RCC 7860 (cell line): Measurements from ENCODE around the gene SSPN.
"Not testable (repeated sequence)": the region's sequence is repeated elsewhere in the genome, so short reads cannot be mapped to it uniquely, and the experiment has no call there.

Source experiments
- DNase-seq: peaks from one replicate; pipeline ENCODE4 v3.0.0-alpha.2; 2015; ENCODE audit warnings: low spot score
- FAIRE-seq: peaks from 2 replicates; lab custom pipeline; 2012; peaks lifted over from hg19 to GRCh38; lab: Jason Lieb, UNC

SSPN gene

DNA sequence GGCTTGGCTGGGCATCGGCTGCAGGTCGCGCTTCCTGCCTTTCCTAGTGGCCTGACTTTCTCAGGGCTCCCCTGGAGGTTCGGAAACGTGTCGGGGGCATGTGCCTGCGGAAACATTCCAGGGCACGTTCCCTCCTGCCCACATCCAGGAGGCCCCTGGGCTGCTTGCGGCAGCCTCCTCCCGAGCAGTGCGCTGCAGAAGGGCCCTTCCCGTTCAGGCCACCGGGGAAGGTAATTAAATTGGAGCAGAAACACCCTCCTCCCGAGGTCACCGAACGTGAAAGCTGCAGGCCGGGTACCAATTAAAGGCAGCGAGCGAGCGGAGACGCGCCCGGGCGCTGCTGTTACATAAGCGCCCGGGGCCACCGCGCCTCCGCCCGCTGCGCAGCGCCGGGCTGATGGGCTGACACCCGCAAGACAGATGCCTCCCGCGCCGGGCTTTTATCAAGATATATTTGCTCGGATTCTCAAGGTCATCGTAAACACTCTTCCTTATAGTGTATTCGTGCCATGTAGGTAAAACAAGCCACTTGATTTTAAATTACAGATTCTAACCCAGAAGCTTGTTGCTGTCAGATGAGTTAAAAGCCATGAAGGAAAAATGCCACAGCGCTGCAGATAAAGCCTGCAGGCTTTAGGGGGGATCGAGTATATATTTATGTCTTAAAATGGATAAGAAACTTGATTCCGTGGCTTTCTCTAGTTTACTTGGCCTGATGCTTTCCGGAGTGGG is 31.4 kb downstream of the SSPN start:
- FAIRE-seq = no peak
- no peak for DNase-seq

GRCh38 chr12:26227361-26227745 is 32.0 kb downstream of the SSPN start:
- DNase-seq (no peak), FAIRE-seq (no peak)

DNA sequence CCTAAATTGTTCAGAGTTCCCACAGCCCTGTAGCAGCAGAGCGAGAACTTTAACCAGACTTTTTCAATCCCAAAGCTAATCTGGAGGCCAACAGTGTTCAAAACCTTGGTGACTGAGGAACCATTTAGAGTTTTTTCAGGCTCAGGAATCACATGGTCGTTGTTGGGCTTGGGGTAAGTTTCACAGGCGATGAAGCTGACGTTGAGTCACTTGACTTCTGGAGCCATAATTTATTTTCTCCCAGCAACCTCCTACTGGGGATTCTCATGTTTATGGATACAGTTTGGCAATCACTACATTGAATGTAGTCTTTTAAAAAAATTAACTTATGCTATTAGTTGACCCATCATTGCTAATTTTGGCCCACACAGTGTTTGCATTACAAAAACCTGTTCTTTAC is 34.5 kb downstream of the SSPN start:
- FAIRE-seq (no peak), DNase-seq (no peak)

DNA sequence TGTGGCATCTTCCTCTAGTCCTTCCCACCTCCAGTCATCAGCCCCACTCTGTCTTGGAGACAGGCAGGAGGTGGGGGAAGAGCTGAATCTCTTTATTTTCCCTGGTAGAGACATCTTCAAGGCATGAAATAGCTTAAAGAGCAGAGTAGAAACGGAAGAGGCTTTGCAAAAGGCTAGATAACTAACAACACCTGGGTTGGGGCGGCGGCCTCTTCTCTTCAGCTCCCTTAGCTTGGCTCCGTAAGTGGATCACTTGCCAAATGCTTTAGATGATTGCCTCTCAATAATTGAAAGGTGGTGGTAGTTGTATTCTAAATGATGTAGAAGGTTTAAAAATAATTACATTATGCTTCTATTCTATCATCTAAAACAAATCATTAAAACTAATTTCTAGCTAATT is 36.1 kb downstream of the SSPN start:
- FAIRE-seq = no peak
- no peak for DNase-seq

DNA sequence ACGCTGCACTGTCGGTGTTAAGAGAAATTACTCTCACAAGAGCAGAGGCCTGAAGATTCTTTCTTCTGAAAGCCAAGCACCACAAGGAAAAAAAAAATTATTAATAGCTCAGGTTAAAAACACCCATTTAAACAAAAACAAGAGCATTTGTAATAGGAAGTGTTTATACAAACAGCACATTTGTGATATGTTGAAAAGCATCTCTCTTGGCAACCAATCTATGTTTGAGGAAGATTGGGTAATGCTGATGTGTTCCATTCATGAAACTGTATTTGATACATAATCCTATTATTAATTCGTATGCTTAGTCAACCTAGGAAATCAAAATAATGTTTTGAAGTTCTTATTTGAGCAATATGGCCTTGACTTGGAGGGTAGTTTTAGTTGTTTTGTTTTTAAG is 36.5 kb downstream of the SSPN start:
- no peak for FAIRE-seq
- DNase-seq = no peak

- FAIRE-seq (no peak), DNase-seq (no peak)
Measured at GRCh38 chr12:26233631-26234030, 38.3 kb downstream of the SSPN start.

GRCh38 chr12:26235465-26235864 is 40.1 kb downstream of the SSPN start:
- DNase-seq, FAIRE-seq: not testable (repeated sequence)

DNA sequence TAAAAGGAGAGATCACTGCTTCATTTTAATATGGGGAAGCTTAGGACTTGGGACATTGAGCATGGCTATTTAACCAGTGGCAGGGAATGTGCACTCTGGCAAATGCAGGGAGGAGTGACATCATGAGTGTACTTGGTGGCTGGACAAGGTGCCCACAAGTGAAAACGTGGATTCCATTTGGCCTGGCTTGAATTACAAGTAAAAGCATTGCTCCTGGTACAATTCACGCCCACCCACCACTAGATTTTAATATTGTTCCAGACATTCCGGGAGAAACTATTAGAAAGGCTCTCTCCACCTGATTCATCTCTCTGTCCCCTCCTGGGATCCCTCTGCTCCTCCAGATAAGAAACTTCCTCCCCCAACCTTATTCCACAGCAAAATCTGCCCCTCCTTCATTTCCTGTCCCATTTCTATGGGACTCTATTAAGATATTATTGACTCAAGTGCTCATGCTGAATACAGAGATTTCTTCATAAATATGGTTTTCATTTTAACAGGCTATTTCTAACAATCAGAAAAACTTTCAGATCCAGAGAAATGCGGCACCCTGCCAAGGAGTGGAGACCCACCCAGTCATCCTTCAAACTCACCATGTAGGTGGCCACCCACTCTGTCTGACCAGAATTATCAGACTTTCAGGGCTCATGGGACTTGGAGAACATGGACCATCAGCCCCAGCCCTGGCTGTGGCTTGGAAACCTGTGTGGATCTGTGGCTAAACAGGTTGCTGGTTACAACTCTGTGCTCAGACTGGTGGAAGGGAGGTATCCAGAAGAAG is 43.2 kb downstream of the SSPN start:
- DNase-seq (peak; percentile 47), FAIRE-seq (peak; percentile 38)

- peak; percentile 98 for FAIRE-seq
- peak; percentile 95 for DNase-seq
Measured at GRCh38 chr12:26239122-26239851, 43.9 kb downstream of the SSPN start.

DNA sequence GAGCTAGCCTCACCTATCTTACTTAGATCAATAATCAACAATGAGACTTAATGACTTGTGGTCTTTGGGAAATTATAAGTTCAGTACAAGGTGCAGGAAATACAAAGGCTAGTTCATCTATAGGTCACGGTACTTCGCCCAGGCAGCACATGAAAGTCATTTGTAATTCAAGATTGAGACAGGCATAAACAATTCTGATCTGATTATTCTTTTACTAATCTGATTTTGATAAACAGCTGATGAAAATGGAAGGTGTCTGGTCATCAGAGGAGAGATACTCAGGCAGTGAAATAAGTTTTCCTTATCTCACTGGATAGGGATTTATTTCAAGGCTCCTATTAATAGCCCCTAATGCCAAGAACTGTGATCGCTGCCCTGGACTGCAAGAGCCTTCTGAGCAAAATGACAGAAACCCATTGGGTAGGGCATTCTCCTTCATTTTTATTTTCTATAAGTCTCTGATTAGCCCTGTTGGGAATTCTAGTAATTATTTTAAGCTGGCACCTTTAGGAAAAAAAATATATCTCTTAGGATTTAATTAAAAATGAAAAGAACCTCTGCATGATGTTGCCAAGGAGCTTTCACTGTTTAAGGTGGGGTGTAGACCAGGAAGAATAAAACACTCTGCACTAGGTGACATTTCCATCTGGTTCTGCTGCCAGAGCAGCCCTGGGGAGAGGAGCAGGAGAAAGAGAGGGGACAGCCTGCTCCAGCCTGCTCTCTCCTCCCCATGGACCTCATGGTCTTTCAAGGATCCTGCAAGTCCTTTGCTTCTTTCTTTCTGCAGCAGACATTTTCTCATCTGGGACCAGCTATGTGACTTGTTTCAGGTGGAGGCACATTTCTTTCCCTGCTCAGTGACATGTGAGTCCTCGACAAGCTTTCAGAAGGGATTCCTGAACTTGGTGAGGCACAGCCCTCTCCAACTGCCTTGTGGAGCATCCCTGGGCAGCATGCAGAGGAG is 44.8 kb downstream of the SSPN start:
- FAIRE-seq (no peak), DNase-seq (no peak)

DNA sequence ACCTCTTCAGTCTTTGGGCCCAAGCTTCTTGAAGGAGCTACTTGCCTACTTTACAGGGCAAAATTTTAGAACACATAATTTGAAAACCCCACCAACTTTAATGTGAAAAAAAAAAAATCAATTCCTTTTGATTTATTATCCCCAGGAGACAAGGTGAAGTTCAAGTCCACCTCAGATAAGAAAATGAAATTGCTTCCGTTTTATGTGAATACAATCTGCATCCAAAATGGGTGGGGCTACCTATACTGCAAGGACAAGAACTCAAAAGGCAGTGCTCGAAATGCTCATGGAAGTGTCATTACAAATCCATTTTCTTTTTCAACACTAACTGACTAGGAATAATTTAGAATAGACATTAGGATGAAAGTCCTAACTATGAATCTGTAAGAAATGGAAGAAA is 45.7 kb downstream of the SSPN start:
- FAIRE-seq (no peak), DNase-seq (no peak)

GRCh38 chr12:26242683-26243082 is 47.3 kb downstream of the SSPN start:
- DNase-seq = no peak
- FAIRE-seq = no peak

GRCh38 chr12:26244503-26244902 is 49.1 kb downstream of the SSPN start:
- DNase-seq (no peak), FAIRE-seq (no peak)

DNA sequence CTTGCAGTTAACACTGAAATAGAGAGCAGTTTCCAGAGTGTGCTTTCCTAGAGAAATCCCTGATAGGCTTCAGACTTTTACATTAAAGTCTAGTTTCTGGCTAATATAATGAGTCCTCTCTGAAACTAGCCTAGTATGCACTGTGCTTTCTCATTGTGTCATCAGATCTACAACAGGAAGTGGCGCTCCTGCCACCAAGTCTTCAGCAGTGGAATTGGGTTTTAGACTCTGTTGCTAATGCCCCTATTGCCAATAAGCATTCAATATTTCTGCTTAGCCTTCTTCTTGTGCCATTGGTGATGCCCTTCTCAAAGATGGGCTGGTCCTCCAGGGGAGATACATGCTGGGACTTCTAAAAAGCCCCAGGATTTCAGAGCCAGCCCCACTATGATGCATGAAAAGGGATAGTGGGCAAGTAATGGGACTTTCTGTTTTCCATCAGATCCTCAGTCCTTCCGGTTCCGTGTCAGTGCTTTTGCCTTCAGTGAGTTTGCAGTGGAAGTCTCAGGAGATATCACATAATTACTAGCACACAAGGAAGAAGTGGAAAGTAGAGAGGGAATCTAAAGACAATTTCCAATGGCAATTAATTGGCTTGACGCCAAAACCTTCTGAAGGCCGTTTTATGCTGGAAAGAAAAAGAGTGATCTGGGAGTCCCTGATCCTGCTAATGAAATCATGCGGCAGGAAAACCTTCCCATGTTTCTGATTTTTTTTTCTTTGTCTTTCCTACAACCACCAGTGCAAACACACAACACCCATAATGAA is 50.0 kb downstream of the SSPN start:
- no peak for FAIRE-seq
- DNase-seq = no peak

DNA sequence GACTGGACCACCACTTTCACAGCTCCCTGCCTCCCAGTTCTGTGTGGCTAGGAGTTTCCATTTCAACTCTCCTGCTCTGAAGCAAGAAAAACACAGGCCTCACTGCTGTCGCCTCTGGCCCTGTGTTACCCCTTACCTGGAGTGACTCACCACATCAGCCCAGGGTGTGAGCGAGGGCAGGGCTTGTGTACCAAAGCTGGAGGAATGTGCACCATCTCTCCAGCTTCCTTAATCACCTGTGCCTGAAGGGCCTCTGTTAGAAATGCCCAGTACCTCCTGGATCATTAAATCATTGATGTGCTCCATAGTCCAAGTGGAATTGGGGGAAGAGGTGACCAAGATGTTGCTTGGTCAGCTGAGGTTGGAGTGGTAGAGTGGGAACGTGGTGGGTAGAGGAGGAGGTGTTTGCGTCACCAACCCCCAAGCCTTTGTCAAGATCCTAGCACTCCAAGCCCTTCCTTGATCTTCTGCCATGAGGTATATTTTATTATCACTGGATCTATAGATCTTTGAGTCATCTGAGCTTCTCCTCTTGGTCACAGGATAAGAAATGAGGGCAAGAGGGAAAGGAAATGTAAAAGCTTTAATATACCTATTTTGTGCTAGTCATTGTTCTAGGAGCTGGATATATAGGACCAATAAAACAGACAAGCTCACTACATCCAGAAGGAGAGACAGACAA is 51.3 kb downstream of the SSPN start:
- no peak for DNase-seq

DNA sequence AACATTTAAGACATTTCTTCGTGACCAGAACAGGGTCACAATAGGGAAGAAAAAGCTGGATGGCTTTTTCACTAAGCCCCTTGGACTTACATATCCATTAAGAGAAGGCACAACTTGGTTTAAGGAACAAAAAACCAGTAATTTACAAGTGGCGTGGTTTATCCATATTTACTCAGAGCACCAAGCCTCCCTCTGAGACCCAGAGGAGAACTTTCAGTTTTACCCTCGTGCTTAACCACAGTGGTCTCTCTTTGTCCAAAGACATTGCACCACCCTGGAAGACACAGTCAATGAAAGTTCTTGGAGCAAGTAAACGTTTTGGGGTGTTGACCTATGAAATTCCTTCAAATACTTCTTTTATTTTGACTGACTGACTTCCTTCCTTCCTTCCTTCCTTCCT is 52.5 kb downstream of the SSPN start:
- no peak for FAIRE-seq
- DNase-seq = no peak

More for the DNA sequence above, 51.3 kb downstream of the SSPN start:
- FAIRE-seq = no peak

GRCh38 chr12:26250801-26251200 is 55.4 kb downstream of the SSPN start:
- FAIRE-seq = no peak
- DNase-seq = no peak

DNA sequence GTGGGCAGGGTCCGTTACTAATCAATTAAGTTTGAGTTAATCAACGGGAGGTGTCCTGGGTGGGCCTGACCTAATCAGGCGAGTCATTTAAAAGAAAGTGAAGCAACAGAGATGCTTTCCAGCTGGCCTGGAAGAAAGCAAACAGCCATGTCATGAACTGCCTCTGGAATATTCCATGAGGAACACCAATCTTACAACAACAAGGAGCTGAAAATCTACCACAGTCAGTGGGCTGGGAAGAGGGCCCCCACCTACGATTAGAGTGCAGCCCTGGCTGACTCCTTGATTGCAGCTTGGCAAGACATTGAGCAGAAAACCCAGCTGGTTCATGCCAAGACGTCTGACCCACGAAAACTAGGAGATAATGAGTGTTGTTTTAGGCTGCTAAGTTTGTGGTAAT is 56.2 kb downstream of the SSPN start:
- no peak for FAIRE-seq
- no peak for DNase-seq

DNA sequence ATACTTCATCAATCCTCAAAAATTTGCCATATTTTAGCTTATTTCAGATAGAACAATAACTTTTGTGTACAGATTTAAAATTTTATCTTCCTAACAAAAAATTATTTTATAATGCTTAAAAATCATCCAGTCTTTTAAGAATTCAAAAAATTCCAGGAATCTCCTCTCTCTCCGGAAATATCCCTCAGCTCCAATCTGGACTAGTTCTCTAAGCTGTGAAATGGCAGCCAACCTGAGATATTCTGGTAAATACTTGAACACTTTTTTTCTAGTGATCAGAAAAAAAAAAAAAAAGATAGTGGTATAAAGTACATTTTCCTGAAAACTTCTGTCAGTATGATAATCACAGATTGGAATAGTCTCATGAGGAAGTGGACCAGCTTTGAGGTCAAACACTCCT is 57.6 kb downstream of the SSPN start:
- no peak for DNase-seq
- no peak for FAIRE-seq
